ENCODE results near the gene CCDC74A.
A peak's percentile ranks its signal among the peaks of the same experiment; 100 is the strongest.
"Not testable (repeated sequence)": the region's sequence is repeated elsewhere in the genome, so short reads cannot be mapped to it uniquely, and the experiment has no call there.

The CCDC74A gene

DNA sequence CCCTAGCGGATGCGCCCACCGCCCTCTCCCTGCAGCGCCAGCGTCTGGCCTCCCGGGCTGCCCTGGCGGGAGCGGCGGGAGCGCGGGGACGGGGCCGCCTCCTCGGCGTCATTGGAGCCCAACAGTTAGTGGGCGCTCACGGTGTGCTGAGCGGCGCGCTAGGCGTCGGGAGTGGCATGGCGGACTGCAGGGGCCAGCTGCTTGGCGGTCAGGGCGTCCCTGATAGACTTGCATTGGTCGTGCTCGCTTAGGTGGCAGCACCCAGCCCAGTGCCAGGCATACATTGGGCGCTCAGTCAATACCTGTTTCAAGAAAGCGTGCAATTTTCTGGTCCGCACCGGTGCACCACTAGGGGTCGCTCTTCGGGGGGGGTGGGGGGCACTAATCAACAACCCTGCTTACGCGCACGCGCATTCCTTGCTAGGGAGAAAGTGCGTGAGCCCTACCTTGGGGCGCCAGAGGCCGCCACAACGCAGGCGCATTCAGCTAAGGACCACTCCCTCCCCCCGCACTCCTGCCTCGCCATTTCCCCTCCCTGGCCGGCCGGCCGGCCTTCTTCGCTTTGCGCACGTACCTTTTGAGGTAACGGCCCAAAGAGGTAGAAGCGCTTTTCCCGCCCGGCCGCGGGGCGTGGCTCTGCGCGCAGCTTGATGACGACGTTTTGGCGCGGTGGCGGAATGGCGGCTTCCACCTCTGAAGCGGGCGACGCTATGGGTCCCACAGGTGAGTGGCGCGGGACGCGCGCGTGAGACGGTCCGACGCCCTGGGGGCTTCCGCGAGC lies 35.1 kb upstream of the CCDC74A start:
- TF ChIP-seq, protein P1, sequence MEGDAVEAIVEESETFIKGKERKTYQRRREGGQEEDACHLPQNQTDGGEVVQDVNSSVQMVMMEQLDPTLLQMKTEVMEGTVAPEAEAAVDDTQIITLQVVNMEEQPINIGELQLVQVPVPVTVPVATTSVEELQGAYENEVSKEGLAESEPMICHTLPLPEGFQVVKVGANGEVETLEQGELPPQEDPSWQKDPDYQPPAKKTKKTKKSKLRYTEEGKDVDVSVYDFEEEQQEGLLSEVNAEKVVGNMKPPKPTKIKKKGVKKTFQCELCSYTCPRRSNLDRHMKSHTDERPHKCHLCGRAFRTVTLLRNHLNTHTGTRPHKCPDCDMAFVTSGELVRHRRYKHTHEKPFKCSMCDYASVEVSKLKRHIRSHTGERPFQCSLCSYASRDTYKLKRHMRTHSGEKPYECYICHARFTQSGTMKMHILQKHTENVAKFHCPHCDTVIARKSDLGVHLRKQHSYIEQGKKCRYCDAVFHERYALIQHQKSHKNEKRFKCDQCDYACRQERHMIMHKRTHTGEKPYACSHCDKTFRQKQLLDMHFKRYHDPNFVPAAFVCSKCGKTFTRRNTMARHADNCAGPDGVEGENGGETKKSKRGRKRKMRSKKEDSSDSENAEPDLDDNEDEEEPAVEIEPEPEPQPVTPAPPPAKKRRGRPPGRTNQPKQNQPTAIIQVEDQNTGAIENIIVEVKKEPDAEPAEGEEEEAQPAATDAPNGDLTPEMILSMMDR (conservative IDR thresholded peaks at IDR 0.05; ENCODE audit: low read depth, low read length) = peak; percentile 75
- peak; percentile 83 for DNase-seq (ENCODE audit: low read depth)
- peak overlapping the region; percentile 85 for H3K4me3 ChIP-seq (ENCODE audit: low read length)

GRCh38 chr2:131493199-131493968 lies 34.3 kb upstream of the CCDC74A start:
- no peak for DNase-seq (ENCODE audit: low read depth)
- TF ChIP-seq, protein P1 (conservative IDR thresholded peaks at IDR 0.05; ENCODE audit: low read depth, low read length) = no peak
- H3K4me3 ChIP-seq (ENCODE audit: low read length) = peak overlapping the region; percentile 85

DNA sequence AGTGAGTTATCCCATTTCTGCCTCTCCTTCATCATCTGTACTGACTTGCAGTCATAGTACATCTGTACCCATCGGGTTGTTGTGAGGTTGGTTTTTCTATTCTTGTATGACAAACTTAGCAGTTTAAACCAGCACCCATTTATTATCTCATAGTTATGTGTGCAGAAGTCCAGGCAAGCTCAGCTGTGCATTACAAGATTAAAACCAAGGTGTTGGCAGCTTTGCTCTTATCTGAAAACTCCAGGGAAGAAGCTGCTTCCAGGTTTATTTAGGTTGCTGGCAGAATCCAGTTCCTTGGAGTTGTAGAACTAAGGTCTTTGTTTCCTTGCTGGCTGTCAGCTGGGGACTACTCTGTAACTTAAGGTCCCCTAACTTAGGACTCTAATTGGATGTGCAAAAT lies 32.2 kb upstream of the CCDC74A start:
- H3K4me3 ChIP-seq (ENCODE audit: low read length); DNase-seq (ENCODE audit: low read depth): not testable (repeated sequence)

GRCh38 chr2:131498321-131498973 lies 29.2 kb upstream of the CCDC74A start:
- peak; percentile 55 for DNase-seq (ENCODE audit: low read depth)

DNA sequence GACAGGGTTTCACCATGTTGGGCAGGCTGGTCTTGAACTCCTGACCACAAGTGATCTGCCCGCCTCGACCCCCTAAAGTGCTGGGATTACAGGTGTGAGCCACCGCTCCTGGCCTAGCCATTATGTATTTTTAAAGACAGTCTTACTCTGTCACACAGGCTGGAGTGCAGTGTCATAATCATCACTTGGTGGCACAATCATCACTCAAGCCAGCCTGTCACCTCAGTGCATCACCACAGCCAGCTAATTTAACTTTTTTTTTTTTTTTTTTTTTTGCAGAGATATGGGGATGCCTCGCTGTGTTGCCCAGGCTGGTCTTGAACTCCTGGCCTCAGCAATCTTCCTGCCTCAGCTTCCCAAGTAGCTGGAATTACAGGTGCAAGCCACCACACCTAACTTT lies 24.1 kb upstream of the CCDC74A start:
- not testable (repeated sequence) for H3K4me3 ChIP-seq (ENCODE audit: low read length); DNase-seq (ENCODE audit: low read depth)

More at GRCh38 chr2:131498321-131498973, 29.2 kb upstream of the CCDC74A start:
- H3K4me3 ChIP-seq (ENCODE audit: low read length) = not testable (repeated sequence)

DNA sequence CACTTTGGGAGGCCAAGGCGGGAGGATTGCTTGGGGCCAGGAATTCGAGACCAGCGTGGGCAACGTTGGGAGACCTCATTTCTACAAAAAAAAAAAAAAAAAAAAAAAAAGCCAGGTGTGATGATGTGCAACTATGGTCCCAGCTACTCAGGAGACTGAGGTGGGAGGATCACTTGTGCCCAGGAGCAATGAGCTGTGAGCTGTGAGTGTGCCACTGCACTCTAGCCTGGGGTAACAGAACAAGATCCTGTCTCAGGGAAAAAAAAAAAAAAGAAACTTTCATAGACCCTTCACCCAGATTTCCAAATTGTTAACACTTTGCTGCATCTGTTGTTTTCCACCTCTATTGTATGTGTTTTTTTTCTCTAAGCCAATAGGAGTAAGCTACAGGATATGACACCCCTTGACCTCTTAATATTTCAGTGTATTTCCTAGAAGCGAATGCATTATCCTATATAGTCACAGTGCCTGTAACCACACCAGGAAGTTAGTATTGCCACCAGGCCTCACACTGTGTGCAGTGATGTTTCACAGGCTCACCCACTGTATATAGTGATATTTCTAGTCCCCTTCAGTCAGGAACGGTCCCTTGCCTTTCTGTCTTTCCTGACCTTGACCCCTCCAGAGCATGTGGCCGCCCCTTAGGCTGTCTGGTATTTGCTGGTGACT lies 23.5 kb upstream of the CCDC74A start:
- H3K4me3 ChIP-seq (ENCODE audit: low read length); DNase-seq (ENCODE audit: low read depth): not testable (repeated sequence)

DNA sequence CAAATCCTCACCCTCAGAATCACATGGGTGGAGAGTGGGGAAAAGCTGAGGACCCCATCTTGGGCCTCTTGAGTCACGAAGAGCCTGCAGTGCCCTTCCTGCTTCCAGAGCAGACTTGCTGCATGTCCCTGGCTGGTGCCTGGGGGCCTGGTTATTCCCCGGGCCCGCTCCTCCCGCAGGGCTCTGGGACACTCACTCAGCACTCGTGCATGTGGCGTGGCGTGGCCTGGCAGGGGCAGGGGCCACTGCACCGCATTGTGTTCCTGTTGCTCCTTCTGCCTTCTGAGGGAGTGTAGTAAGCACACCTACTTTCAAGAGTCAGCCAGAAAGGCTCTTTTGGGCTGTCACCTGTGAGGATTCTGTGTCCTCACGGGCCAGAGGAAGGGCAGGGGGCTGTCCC lies 18.1 kb upstream of the CCDC74A start:
- no peak for DNase-seq (ENCODE audit: low read depth)
- no peak overlapping the region for H3K4me3 ChIP-seq (ENCODE audit: low read length)
- TF ChIP-seq, protein P1 (conservative IDR thresholded peaks at IDR 0.05; ENCODE audit: low read depth, low read length) = no peak

- H3K4me3 ChIP-seq (ENCODE audit: low read length) = not testable (repeated sequence)
- peak; percentile 82 for DNase-seq (ENCODE audit: low read depth)
- TF ChIP-seq, protein P1 (conservative IDR thresholded peaks at IDR 0.05; ENCODE audit: low read depth, low read length) = peak; percentile 47
These were observed 16.3 kb upstream of the CCDC74A start for GRCh38 chr2:131511291-131511968.

GRCh38 chr2:131511969-131512870 lies 15.5 kb upstream of the CCDC74A start:
- H3K4me3 ChIP-seq (ENCODE audit: low read length); DNase-seq (ENCODE audit: low read depth): not testable (repeated sequence)

- H3K4me3 ChIP-seq (ENCODE audit: low read length); DNase-seq (ENCODE audit: low read depth): not testable (repeated sequence)
These were observed 13.1 kb upstream of the CCDC74A start for GRCh38 chr2:131514408-131515166.

DNA sequence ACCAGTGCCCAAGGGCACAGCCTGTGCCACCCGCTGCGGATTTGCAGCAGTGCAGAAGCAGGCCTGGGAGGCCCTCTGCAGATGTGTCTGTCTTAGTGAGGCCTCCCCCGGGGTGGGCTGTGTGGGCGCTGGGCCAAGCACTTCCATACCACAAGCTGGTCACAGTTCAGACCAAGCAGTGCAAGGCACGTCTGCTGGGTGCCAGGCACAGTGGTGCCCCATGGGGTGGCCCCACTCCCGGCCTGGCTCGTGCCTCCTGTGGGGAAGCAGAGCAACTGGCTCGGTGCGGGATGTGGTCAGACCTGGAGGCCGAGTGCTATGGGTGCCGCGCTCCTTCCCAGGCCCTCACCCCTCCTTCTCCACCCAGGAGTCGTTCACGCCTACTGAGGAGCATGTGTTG lies 12.5 kb upstream of the CCDC74A start:
- H3K4me3 ChIP-seq (ENCODE audit: low read length) = not testable (repeated sequence)
- DNase-seq (ENCODE audit: low read depth) = peak; percentile 58
